ENCODE results near the gene CNTN5.

Gene CNTN5

DNA sequence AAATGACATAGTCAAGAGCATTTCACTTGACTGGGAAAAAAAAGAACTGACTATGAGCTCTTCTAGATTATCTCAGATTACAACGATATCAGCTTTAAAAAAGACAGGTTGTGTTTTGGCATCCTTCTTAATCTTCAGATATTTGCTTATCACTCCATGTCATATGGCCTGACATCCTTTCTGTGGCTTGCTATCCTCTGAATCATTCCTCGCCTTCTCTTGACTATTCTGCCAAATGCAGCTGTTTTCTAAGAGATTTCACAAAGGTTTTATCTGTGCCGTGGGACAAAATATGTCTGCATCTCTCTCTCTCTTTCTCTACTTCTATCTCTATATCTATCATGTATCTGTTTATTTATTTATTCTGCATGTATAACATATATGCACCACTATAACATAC is 746.1 kb downstream of the CNTN5 start:
- H3K36me3 ChIP-seq (ENCODE audit: control insufficient read depth in 2 of 2, insufficient read depth in 1 of 2, low read length in 2 of 2), result no peaks in the 10 kb centered on the region
- H3K27ac ChIP-seq (ENCODE audit: extremely low read depth, low read depth, low read length), result no peak overlapping the region
- POLR2A ChIA-PET, result no interaction called here
- CTCF ChIA-PET, result no interaction called here
- TF ChIP-seq ZNF701 (tag by site-specific recombination; IDR thresholded peaks at IDR 0.05) (no peak), ZNF155 (tag by site-specific recombination; IDR thresholded peaks at IDR 0.05) (no peak), ZNF658 (tag by site-specific recombination; IDR thresholded peaks at IDR 0.05) (no peak), GFI1B (tag by site-specific recombination; IDR thresholded peaks at IDR 0.05) (no peak), ZNF792 (tag by site-specific recombination; IDR thresholded peaks at IDR 0.05) (no peak), ZNF600 (tag by site-specific recombination; IDR thresholded peaks at IDR 0.05) (no peak), ZNF624 (tag by site-specific recombination; IDR thresholded peaks at IDR 0.05) (no peak), ZNF37A (tag by site-specific recombination; IDR thresholded peaks at IDR 0.05) (no peak)
- TF ChIP-seq, protein P1, sequence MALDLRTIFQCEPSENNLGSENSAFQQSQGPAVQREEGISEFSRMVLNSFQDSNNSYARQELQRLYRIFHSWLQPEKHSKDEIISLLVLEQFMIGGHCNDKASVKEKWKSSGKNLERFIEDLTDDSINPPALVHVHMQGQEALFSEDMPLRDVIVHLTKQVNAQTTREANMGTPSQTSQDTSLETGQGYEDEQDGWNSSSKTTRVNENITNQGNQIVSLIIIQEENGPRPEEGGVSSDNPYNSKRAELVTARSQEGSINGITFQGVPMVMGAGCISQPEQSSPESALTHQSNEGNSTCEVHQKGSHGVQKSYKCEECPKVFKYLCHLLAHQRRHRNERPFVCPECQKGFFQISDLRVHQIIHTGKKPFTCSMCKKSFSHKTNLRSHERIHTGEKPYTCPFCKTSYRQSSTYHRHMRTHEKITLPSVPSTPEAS (tag by site-specific recombination; IDR thresholded peaks at IDR 0.05), result no peak
- no peaks in the 10 kb centered on the region for H3K4me1 ChIP-seq (ENCODE audit: control insufficient read depth, insufficient read depth, low read length)
- H3K4me3 ChIP-seq (ENCODE audit: low read depth, low read length), result no peak overlapping the region
- no peaks in the 10 kb centered on the region for H3K9me3 ChIP-seq (ENCODE audit: control insufficient read depth, insufficient read depth, low read depth, low read length)

DNA sequence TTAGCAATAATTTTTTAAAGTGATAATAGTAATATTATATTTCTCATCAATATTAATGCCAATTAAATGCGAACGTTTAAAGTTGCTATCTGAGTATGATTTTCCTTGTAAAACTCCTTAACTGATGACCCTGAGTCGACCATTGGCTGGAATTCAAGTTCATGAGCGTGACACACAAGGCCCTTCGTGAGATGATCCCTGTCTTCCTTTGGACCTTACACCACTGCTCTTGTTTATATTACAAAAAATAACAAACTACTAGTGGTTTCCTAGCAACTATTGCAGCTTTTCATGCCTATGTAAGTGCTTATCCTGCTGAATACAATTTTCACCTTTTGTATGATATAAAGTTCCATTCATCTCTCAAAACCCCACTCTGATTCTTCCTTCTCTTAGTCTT is 752.9 kb downstream of the CNTN5 start:
- TF ChIP-seq ZEB2 (tag by site-specific recombination; IDR thresholded peaks at IDR 0.05), result no peak
- no peak for TF ChIP-seq ZNF529 (tag by site-specific recombination; IDR thresholded peaks at IDR 0.05; ENCODE audit: insufficient replicate concordance)
- TF ChIP-seq, protein P2, sequence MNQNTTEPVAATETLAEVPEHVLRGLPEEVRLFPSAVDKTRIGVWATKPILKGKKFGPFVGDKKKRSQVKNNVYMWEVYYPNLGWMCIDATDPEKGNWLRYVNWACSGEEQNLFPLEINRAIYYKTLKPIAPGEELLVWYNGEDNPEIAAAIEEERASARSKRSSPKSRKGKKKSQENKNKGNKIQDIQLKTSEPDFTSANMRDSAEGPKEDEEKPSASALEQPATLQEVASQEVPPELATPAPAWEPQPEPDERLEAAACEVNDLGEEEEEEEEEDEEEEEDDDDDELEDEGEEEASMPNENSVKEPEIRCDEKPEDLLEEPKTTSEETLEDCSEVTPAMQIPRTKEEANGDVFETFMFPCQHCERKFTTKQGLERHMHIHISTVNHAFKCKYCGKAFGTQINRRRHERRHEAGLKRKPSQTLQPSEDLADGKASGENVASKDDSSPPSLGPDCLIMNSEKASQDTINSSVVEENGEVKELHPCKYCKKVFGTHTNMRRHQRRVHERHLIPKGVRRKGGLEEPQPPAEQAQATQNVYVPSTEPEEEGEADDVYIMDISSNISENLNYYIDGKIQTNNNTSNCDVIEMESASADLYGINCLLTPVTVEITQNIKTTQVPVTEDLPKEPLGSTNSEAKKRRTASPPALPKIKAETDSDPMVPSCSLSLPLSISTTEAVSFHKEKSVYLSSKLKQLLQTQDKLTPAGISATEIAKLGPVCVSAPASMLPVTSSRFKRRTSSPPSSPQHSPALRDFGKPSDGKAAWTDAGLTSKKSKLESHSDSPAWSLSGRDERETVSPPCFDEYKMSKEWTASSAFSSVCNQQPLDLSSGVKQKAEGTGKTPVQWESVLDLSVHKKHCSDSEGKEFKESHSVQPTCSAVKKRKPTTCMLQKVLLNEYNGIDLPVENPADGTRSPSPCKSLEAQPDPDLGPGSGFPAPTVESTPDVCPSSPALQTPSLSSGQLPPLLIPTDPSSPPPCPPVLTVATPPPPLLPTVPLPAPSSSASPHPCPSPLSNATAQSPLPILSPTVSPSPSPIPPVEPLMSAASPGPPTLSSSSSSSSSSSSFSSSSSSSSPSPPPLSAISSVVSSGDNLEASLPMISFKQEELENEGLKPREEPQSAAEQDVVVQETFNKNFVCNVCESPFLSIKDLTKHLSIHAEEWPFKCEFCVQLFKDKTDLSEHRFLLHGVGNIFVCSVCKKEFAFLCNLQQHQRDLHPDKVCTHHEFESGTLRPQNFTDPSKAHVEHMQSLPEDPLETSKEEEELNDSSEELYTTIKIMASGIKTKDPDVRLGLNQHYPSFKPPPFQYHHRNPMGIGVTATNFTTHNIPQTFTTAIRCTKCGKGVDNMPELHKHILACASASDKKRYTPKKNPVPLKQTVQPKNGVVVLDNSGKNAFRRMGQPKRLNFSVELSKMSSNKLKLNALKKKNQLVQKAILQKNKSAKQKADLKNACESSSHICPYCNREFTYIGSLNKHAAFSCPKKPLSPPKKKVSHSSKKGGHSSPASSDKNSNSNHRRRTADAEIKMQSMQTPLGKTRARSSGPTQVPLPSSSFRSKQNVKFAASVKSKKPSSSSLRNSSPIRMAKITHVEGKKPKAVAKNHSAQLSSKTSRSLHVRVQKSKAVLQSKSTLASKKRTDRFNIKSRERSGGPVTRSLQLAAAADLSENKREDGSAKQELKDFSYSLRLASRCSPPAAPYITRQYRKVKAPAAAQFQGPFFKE (tag by site-specific recombination; IDR thresholded peaks at IDR 0.05; ENCODE audit: borderline replicate concordance), result no peak
- no peak for TF ChIP-seq ZNF146 (tag by site-specific recombination; IDR thresholded peaks at IDR 0.05)
- no peak for TF ChIP-seq ZNF76 (tag by site-specific recombination; IDR thresholded peaks at IDR 0.05; ENCODE audit: borderline replicate concordance, low read depth)
- Histone ChIP-seq H3K4me3 (ENCODE audit: low read depth, low read length) (no peak overlapping the region), H3K4me1 (ENCODE audit: control insufficient read depth, insufficient read depth, low read length) (no peaks in the 10 kb centered on the region), H3K9me3 (ENCODE audit: control insufficient read depth, insufficient read depth, low read depth, low read length) (no peaks in the 10 kb centered on the region), H3K36me3 (ENCODE audit: control insufficient read depth in 2 of 2, insufficient read depth in 1 of 2, low read length in 2 of 2) (no peaks in the 10 kb centered on the region), H3K27ac (ENCODE audit: extremely low read depth, low read depth, low read length) (no peak overlapping the region)
- ChIA-PET POLR2A (no interaction called here), CTCF (no interaction called here)

DNA sequence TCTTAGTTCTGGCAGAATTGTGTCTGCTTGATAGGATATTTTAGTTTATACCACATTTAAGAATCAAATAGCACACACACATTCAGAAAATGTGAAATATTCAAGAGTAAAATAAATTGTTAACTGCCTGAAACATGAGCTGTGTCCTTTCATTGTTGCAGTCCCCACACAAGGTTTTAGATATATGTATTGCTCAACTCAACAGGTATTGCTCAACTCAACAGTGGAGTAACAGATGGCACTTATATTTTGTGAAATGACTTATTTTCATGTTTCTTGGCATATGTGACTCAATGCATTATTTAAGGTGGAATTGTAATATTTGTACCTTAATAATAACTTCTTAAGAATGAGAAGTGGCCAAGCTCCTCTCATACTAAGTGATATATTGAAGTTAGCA is 760.3 kb downstream of the CNTN5 start:
- ChIA-PET CTCF (no interaction called here), POLR2A (no interaction called here)
- no peaks in the 10 kb centered on the region for H3K9me3 ChIP-seq (ENCODE audit: control insufficient read depth, insufficient read depth, low read depth, low read length)
- no peak overlapping the region for H3K4me3 ChIP-seq (ENCODE audit: low read depth, low read length)
- H3K36me3 ChIP-seq (ENCODE audit: control insufficient read depth in 2 of 2, insufficient read depth in 1 of 2, low read length in 2 of 2), result no peaks in the 10 kb centered on the region
- H3K27ac ChIP-seq (ENCODE audit: extremely low read depth, low read depth, low read length), result no peak overlapping the region
- no peaks in the 10 kb centered on the region for H3K4me1 ChIP-seq (ENCODE audit: control insufficient read depth, insufficient read depth, low read length)
- no peak for TF ChIP-seq ZSCAN30 (tag by site-specific recombination; IDR thresholded peaks at IDR 0.05)
- TF ChIP-seq SCRT1 (tag by site-specific recombination; IDR thresholded peaks at IDR 0.05; ENCODE audit: borderline replicate concordance), result no peak
- TF ChIP-seq HOXC10 (CRISPR knock-in tag; IDR thresholded peaks at IDR 0.05), result no peak
- no peak for TF ChIP-seq ZNF112 (tag by site-specific recombination; IDR thresholded peaks at IDR 0.05)
- TF ChIP-seq ZNF768 (tag by site-specific recombination; IDR thresholded peaks at IDR 0.05), result no peak
- no peak for TF ChIP-seq SP2 (tag by site-specific recombination; IDR thresholded peaks at IDR 0.05)
- TF ChIP-seq, protein P3, sequence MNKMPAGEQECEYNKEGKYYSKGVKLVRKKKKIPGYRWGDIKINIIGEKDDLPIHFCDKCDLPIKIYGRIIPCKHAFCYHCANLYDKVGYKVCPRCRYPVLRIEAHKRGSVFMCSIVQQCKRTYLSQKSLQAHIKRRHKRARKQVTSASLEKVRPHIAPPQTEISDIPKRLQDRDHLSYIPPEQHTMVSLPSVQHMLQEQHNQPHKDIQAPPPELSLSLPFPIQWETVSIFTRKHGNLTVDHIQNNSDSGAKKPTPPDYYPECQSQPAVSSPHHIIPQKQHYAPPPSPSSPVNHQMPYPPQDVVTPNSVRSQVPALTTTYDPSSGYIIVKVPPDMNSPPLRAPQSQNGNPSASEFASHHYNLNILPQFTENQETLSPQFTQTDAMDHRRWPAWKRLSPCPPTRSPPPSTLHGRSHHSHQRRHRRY (tag by site-specific recombination; IDR thresholded peaks at IDR 0.05), result no peak
- TF ChIP-seq ZNF266 (tag by site-specific recombination; IDR thresholded peaks at IDR 0.05; ENCODE audit: low read depth), result no peak
- no peak for TF ChIP-seq ZNF596 (tag by site-specific recombination; IDR thresholded peaks at IDR 0.05)
- TF ChIP-seq, protein P4, sequence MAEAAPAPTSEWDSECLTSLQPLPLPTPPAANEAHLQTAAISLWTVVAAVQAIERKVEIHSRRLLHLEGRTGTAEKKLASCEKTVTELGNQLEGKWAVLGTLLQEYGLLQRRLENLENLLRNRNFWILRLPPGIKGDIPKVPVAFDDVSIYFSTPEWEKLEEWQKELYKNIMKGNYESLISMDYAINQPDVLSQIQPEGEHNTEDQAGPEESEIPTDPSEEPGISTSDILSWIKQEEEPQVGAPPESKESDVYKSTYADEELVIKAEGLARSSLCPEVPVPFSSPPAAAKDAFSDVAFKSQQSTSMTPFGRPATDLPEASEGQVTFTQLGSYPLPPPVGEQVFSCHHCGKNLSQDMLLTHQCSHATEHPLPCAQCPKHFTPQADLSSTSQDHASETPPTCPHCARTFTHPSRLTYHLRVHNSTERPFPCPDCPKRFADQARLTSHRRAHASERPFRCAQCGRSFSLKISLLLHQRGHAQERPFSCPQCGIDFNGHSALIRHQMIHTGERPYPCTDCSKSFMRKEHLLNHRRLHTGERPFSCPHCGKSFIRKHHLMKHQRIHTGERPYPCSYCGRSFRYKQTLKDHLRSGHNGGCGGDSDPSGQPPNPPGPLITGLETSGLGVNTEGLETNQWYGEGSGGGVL (tag by site-specific recombination; IDR thresholded peaks at IDR 0.05), result no peak
- TF ChIP-seq OSR2 (tag by site-specific recombination; IDR thresholded peaks at IDR 0.05), result no peak

Data from HEK293 (cell line).